Transverse colon (tissue), 4 donors: Measurements from ENCODE around the gene DNER. TPM values are rescaled to one million over a fixed set of nuclear protein-coding genes. Genes with fewer than 3 reads are reported as not detected.

Experiments used
- DNase-seq: peaks from one replicate; pipeline ENCODE4 v3.0.0-alpha.2; 2019
- H3K27ac ChIP-seq, 4 donors: fragments of 200-600 bp; sonication (generic); 2 replicates each; pipeline ENCODE4 v1.5.1; 2016 to 2018; ENCODE audit warnings: inconsistent platforms in 4 of 4
- H3K27me3 ChIP-seq: fragments of 200-600 bp; sonication (generic); 2 replicates; pipeline ENCODE4 v1.5.1; 2017; ENCODE audit warnings: inconsistent platforms
- H3K36me3 ChIP-seq, 4 donors: fragments of 200-600 bp; sonication (generic); 2 replicates each; pipeline ENCODE4 v1.5.1; 2017 to 2019; ENCODE audit warnings: inconsistent platforms in 4 of 4
- H3K4me1 ChIP-seq, 4 donors: fragments of 200-600 bp; sonication (generic); 2 replicates each; pipeline ENCODE4 v1.5.1; 2017 to 2020; ENCODE audit warnings: inconsistent platforms in 4 of 4
- H3K4me3 ChIP-seq, 4 donors: fragments of 200-600 bp; sonication (generic); 1 replicate in 1 of 4; 2 replicates in 3 of 4; pipeline versions ENCODE4 v1.5.1 to v1.6.1; 2017 to 2019; ENCODE audit warnings: inconsistent platforms in 4 of 4
- H3K9me3 ChIP-seq, 2 donors: fragments of 200-600 bp; sonication (generic); 2 replicates each; pipeline ENCODE4 v1.5.1; 2017 to 2019; ENCODE audit warnings: inconsistent platforms in 2 of 2
- EP300 ChIP-seq: sonication (generic); formaldehyde crosslinking; IDR thresholded peaks from one replicate; pipeline ENCODE4 v1.6.1; 2017; ENCODE audit warnings: antibody characterized with exemption, low read depth
- POLR2A ChIP-seq: fragments of 450-650 bp; IDR thresholded peaks from one replicate; pipeline ENCODE4 v1.6.1; 2016; ENCODE audit warnings: antibody characterized with exemption, mild to moderate bottlenecking, moderate library complexity
- POLR2AphosphoS5 ChIP-seq, 3 donors: sonication (generic); formaldehyde crosslinking; IDR thresholded peaks; one replicate each; pipeline ENCODE4 v1.6.1; 2016; ENCODE audit warnings: antibody characterized with exemption in 3 of 3
- WGBS, 2 donors: methylation state at CpG; one replicate each; pipeline ENCODE4 v1.1.5; 2018; ENCODE audit warnings: low coverage in 1 of 2; 5-methylcytosine and 5-hydroxymethylcytosine counted together
- in situ Hi-C, 4 donors: fragments of 200-750 bp; cut with MboI; loops; one replicate each; pipeline versions ENCODE4 v1.15.0 to v1.15.1; 2017; ENCODE audit warnings: low sequenced_read_pairs in 3 of 4, low pct_ligation_motif_present in 1 of 4, low pct_unique_long_range_greater_than_20kb in 1 of 4
- intact Hi-C: fragments of 100-400 bp; cut with DNase I; formaldehyde crosslinking; loops from one replicate; pipeline ENCODE4 v1.15.1; 2023; ENCODE audit warnings: low total_unique reads
- total RNA-seq, 4 donors: library from RNA; depleted of rRNA; stranded (reverse); fragments of >200 nt; gene quantifications; one replicate each; pipeline ENCODE4 v1.1.0, GENCODE V29; 2016
- TF ChIP-seq, protein P1 (sequence below), 5 experiments: fragments of 200-600 bp in 3 of 5; fragments of 450-650 bp in 2 of 5; sonication (generic) in 3 of 5; IDR thresholded peaks; 1 replicate in 2 of 5; 2 replicates in 3 of 5; pipeline ENCODE4 v1.5.1; 2016 to 2017; ENCODE audit warnings: antibody characterized with exemption in 5 of 5, inconsistent platforms in 3 of 5, mild to moderate bottlenecking in 2 of 5, moderate library complexity in 1 of 5

The DNER gene
- total RNA-seq, 4 donors from 2014 or later, result 1.9 to 4.9 (median 2.5) TPM

DNA sequence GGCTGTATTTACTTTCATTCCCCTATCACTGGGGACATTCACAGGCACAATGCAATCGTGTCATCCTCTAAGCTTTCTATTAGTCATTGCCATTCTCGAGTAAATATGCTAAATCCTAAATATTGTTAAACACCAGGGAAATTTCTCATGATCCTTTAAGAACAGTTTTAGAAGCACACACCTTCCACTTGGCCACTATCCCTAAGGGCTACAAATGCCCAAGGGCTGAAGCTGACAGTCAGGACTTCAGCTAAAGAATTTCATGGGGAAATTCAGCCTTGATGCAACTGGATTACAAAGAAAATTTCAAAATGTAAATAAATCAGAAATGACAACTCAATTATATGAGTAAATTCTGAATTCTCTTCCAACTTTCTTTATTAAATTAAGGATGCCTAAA, 280.2 kb downstream of the DNER start:
- TF ChIP-seq, protein P1, sequence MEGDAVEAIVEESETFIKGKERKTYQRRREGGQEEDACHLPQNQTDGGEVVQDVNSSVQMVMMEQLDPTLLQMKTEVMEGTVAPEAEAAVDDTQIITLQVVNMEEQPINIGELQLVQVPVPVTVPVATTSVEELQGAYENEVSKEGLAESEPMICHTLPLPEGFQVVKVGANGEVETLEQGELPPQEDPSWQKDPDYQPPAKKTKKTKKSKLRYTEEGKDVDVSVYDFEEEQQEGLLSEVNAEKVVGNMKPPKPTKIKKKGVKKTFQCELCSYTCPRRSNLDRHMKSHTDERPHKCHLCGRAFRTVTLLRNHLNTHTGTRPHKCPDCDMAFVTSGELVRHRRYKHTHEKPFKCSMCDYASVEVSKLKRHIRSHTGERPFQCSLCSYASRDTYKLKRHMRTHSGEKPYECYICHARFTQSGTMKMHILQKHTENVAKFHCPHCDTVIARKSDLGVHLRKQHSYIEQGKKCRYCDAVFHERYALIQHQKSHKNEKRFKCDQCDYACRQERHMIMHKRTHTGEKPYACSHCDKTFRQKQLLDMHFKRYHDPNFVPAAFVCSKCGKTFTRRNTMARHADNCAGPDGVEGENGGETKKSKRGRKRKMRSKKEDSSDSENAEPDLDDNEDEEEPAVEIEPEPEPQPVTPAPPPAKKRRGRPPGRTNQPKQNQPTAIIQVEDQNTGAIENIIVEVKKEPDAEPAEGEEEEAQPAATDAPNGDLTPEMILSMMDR (IDR thresholded peaks at IDR 0.05), result no peak
- TF ChIP-seq POLR2A (no peak), POLR2AphosphoS5 (IDR thresholded peaks at IDR 0.05) (no peak), EP300 (no peak)
- Histone ChIP-seq H3K9me3 (no peaks in the 10 kb centered on the region), H3K4me3 (no peak overlapping the region), H3K27me3 (no peaks in the 10 kb centered on the region), H3K4me1 (no peaks in the 10 kb centered on the region), H3K27ac (no peak overlapping the region), H3K36me3 (no peaks in the 10 kb centered on the region)
- intact Hi-C loops (loop anchor here (5.0 kb wide), 1 partner anchor 153 kb away; no protein-coding TSS in a partner anchor), in situ Hi-C loops (loop anchor here in 1 of 4 donors (25.0 kb wide), 1 partner anchor 153 kb away; no protein-coding TSS in a partner anchor)
- no peak for DNase-seq
- WGBS, 2 donors, result 50 to 65% methylated on average over 2 of the region's 2 CpGs

- Histone ChIP-seq H3K4me1 (no peaks in the 10 kb centered on the region), H3K27me3 (no peaks in the 10 kb centered on the region), H3K4me3 (no peak overlapping the region), H3K9me3 (no peaks in the 10 kb centered on the region), H3K36me3 (no peaks in the 10 kb centered on the region), H3K27ac (no peak overlapping the region)
- 67 to 81% methylated on average over 5 of the region's 5 CpGs for WGBS, 2 donors
- DNase-seq, result no peak
- intact Hi-C loops (loop anchor here (5.0 kb wide), 1 partner anchor 154 kb away; no protein-coding TSS in a partner anchor), in situ Hi-C loops (loop anchor here in 1 of 4 donors (25.0 kb wide), 1 partner anchor 154 kb away; no protein-coding TSS in a partner anchor)
- TF ChIP-seq EP300, result no peak
- TF ChIP-seq POLR2AphosphoS5 (IDR thresholded peaks at IDR 0.05), result no peak
These were observed 281.0 kb downstream of the DNER start for GRCh38 chr2:229433351-229433750.

GRCh38 chr2:229431327-229431954, 282.9 kb downstream of the DNER start:
- 48 to 50% methylated on average over 2 of the region's 2 CpGs for whole genome bisulfite sequencing, 2 donors
- intact Hi-C loops, result loop anchor here (5.0 kb wide), 1 partner anchor 156 kb away; no protein-coding TSS in a partner anchor
- H3K4me1 ChIP-seq, result no peaks in the 10 kb centered on the region
- no peaks in the 10 kb centered on the region for H3K36me3 ChIP-seq
- TF ChIP-seq, protein P1 (IDR thresholded peaks at IDR 0.05), result peak; percentile 32 to 48 (median 42)
- TF ChIP-seq POLR2A (no peak), EP300 (no peak), POLR2AphosphoS5 (IDR thresholded peaks at IDR 0.05) (no peak)
- no peaks in the 10 kb centered on the region for H3K9me3 ChIP-seq
- no peak overlapping the region for H3K27ac ChIP-seq
- H3K4me3 ChIP-seq, result no peak overlapping the region
- DNase-seq, result no peak
- in situ Hi-C loops, result loop anchor here in 1 of 4 donors (25.0 kb wide), 1 partner anchor 156 kb away; no protein-coding TSS in a partner anchor
- H3K27me3 ChIP-seq, result no peaks in the 10 kb centered on the region

DNA sequence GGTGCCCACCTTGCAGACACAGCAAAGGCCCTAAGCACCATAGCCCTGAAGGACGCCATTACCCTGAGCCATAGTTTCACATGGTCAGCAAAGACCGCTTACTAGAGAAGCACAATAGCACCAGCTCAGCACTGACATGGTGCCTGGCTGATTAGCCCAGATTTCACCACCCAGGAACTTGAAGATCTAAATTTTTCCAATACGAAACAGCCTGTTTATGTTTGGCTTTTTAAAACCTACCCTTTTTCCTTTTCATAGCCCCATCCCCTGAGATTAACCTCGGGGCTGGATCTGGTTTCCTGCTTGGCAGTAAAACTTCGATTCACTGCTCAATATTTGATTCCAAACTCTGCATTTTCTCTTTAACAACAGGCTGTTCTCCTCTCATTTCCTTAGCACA, 284.8 kb downstream of the DNER start:
- Histone ChIP-seq H3K4me3 (no peak overlapping the region), H3K4me1 (no peaks in the 10 kb centered on the region), H3K36me3 (no peaks in the 10 kb centered on the region), H3K27ac (peak overlapping the region in 1 of 4 donors; percentile 11), H3K9me3 (no peaks in the 10 kb centered on the region), H3K27me3 (no peaks in the 10 kb centered on the region)
- intact Hi-C loops, result no loop called here
- in situ Hi-C loops, result loop anchor here in 1 of 4 donors (25.0 kb wide), 1 partner anchor 158 kb away; no protein-coding TSS in a partner anchor
- TF ChIP-seq, protein P1 (IDR thresholded peaks at IDR 0.05), result no peak
- TF ChIP-seq EP300 (no peak), POLR2A (no peak), POLR2AphosphoS5 (IDR thresholded peaks at IDR 0.05) (no peak)
- no peak for DNase-seq
- WGBS, 2 donors, result 36 to 60% methylated on average over 4 to 5 of the region's 5 CpGs
